ENCODE results near the gene GJA1.

Gene GJA1

GRCh38 chr6:121453191-121453590, 17.7 kb downstream of the GJA1 start:
- H3K36me3 ChIP-seq, result peaks cover 7 to 16% (median 10%) of the 10 kb centered on the region in 3 donors
- TF ChIP-seq CTCF (IDR thresholded peaks at IDR 0.05), result no peak
- no peaks in the 10 kb centered on the region for H3K4me1 ChIP-seq
- no peak for DNase-seq
- H3K9me3 ChIP-seq, result no peaks in the 10 kb centered on the region
- no peak overlapping the region for H3K4me3 ChIP-seq
- H3K27ac ChIP-seq, result no peak overlapping the region
- intact Hi-C loops (cut with DNase I; ENCODE audit: low total_unique reads), result no loop called here
- no peaks in the 10 kb centered on the region for H3K27me3 ChIP-seq

GRCh38 chr6:121460170-121460569, 24.7 kb downstream of the GJA1 start:
- no peak for TF ChIP-seq CTCF (IDR thresholded peaks at IDR 0.05)
- Histone ChIP-seq H3K27ac (no peak overlapping the region), H3K9me3 (no peaks in the 10 kb centered on the region), H3K4me1 (no peaks in the 10 kb centered on the region), H3K36me3 (no peaks in the 10 kb centered on the region), H3K27me3 (no peaks in the 10 kb centered on the region), H3K4me3 (no peak overlapping the region)
- intact Hi-C loops (cut with DNase I; ENCODE audit: low total_unique reads), result no loop called here
- no peak for DNase-seq

GRCh38 chr6:121463087-121463486, 27.6 kb downstream of the GJA1 start:
- Histone ChIP-seq H3K27ac (no peak overlapping the region), H3K4me1 (no peaks in the 10 kb centered on the region), H3K27me3 (no peaks in the 10 kb centered on the region), H3K9me3 (no peaks in the 10 kb centered on the region), H3K36me3 (no peaks in the 10 kb centered on the region), H3K4me3 (no peak overlapping the region)
- no peak for DNase-seq
- intact Hi-C loops (cut with DNase I; ENCODE audit: low total_unique reads), result no loop called here
- TF ChIP-seq CTCF (IDR thresholded peaks at IDR 0.05), result no peak

- Histone ChIP-seq H3K4me3 (no peak overlapping the region), H3K27me3 (no peaks in the 10 kb centered on the region), H3K4me1 (no peaks in the 10 kb centered on the region), H3K27ac (no peak overlapping the region), H3K9me3 (no peaks in the 10 kb centered on the region), H3K36me3 (no peaks in the 10 kb centered on the region)
- TF ChIP-seq CTCF (IDR thresholded peaks at IDR 0.05), result no peak
- intact Hi-C loops (cut with DNase I; ENCODE audit: low total_unique reads), result no loop called here
- DNase-seq, result no peak
Observed at GRCh38 chr6:121465101-121465500, 29.7 kb downstream of the GJA1 start.

GRCh38 chr6:121479486-121480098, 44.1 kb downstream of the GJA1 start:
- Histone ChIP-seq H3K4me1 (no peaks in the 10 kb centered on the region), H3K36me3 (no peaks in the 10 kb centered on the region), H3K27me3 (no peaks in the 10 kb centered on the region), H3K9me3 (no peaks in the 10 kb centered on the region), H3K27ac (no peak overlapping the region), H3K4me3 (no peak overlapping the region)
- intact Hi-C loops (cut with DNase I; ENCODE audit: low total_unique reads), result no loop called here
- TF ChIP-seq CTCF (IDR thresholded peaks at IDR 0.05), result no peak
- no peak for DNase-seq

Measured in tibial artery (tissue), 4 donors.